NCI-H1436 treated with DMSO at 0.1 percent for 48 hours (cell line): ENCODE data around the gene CADM1.

ENCODE experiments used
- DNase-seq: peaks from one replicate; lab custom pipeline; 2025; lab: John Stamatoyannopoulos, UW

Gene CADM1

DNA sequence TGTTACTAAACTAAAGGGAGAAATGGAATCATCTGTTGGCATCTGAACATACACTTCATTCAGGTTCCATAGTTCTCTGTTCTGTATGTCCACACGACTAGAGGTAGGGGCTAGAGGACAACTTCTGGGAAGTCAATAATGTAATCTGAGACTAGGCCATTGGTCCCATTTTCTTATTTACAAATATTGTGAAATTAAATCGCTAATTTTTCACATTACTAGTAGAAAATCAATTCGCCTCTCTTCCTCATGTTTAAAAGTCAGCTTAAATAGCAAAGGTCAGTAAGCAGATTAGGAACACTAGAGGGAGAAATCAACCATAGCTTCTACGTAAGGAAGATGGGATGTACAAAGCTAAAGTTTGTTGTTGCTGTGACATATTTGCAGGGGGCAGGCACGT, 59.7 kb downstream of the CADM1 start:
- DNase-seq, result no peak

GRCh38 chr11:115439969-115440540, 64.2 kb downstream of the CADM1 start:
- DNase-seq, result no peak

DNA sequence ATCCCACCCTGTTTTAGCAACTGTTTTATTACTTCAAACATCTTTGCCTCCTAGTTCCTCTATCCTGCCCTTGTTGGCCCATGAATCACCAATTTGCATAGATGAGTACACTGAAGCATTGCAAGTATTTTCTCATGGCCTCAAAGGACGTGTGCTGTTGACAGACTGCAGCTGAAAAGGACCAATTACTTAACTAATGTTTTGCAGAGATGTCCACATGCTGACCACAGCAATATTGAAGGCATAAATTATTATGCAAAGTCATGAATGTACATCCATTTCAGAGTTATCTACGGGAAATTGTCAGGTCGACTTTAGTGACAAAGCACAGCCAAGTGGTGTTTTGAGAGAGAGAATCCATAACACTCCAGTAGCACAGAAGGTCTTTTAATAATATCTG, 64.8 kb downstream of the CADM1 start:
- DNase-seq, result no peak

- DNase-seq, result no peak
These were observed 66.2 kb downstream of the CADM1 start for GRCh38 chr11:115437902-115438575.

DNA sequence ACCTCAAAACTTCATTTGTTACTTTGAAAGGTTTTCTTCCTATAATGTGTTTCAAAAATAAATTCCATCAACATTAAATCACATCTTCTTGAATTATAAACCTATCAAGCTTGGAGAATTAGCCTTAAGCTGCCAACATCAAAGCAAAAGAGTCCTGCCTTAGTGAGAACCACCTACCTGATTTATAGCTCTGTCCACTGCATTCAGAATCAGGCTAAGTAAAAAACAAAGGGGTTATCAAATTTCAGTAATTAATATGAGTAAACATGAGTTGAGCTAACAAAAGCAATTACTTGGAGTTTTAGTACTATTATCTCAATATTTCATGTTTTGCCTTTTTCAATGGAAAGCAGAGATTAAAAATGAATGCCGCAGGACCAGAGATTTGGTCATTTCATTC, 73.9 kb downstream of the CADM1 start:
- no peak for DNase-seq

DNA sequence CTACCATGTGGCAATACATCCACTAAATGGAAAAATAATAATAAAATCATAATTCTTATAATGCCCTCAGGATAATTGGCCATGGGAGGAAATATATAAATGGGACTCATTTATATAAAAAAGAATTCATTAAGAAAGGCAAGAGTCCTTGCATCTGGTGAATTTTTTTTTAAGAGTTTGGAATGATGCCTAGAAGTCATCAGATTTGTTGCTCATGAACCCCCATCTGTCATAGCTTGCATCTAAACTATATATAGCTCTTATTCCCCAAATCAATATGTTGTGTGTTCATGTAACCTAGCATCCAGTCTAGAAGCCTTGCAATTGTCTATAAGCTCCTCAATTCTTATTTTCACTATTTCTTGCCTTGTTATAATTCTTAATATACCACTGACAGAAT, 75.9 kb downstream of the CADM1 start:
- no peak for DNase-seq

GRCh38 chr11:115425816-115426215, 78.4 kb downstream of the CADM1 start:
- no peak for DNase-seq

GRCh38 chr11:115425250-115425649, 79.0 kb downstream of the CADM1 start:
- DNase-seq, result peak; percentile 72

DNA sequence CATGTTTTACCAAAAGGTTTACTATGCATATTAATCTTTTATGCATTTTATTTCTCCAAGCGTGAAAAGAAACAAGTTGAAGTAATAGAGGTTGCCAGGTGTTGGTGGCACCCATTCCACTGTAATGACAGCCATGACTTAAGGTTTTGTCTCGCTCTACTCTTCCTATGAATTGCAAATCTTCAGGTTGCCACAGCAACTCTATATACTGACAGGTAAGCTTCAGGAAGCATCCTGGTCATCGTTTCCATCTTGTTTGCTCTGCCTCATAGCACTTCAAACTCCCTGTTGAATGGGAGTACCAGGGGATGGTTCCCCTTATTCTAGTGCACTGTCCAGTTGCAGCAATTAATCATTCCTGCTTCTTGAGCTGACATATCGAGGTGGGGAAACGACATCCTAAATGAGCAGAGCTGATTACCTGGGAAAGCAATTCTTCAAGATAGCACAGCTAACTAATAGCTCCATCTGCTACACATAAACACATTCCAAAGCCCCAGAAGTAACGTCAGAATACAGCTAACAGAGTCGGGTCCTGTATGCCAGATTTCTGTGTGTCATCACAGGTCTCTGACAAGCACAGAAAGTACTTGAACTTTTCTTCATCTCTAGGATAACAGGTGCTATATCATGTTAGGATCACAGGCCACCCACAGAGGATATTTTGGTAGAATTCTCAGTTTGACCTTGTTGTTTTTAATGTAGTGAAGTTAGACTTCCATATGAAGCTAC, 80.3 kb downstream of the CADM1 start:
- DNase-seq, result no peak

DNA sequence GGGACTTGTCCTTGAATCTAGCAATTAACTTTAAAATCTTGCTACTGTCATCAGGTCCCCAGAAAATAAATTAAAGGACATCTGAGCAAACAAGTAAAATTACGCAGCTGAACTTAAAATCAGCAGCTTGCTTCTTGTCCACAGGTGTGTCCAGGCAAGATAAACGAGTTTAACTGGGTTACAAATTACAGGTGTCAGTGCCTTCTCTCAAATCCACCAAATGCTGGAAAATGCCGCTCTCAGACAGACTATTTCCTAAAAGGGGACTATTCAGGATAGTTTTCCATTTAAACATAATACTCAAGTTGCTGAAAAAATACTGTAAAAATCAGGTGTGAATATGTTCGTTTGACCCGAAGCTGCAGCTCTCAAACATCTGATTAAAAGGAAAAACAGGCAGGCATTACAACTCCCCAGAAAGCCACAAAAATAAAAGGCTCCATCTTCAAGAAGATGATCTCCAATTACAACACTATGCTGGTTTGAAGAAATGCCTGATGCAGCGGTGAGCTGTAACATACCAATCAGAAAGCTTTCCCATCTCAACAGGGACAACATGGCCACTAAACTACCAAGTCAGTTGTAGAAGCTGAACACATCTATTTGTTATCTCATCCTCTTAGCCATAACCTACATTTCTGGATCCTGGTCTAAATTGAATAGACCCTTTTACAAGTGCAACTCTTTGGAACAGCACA, 82.1 kb downstream of the CADM1 start:
- no peak for DNase-seq

- no peak for DNase-seq
These were observed 82.7 kb downstream of the CADM1 start for GRCh38 chr11:115421352-115421991.

DNA sequence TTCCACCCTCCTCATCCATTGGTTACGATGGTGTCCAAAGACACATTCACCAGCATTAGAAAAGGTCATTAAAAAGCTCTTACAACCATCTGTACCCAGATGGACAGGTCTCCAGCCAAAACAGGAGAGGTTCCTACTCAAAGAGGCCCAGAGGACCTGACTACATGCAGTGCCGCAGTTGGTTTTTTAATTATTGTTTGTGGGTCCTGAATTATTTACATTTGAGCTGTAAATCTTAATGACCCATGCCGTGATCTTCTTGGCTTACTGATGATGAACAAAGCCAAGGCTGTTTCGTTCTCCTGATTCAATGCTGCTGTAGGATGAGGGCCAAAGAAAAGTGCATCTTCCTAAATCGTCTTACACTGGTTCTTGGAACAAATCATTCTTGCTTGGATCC, 83.7 kb downstream of the CADM1 start:
- no peak for DNase-seq

GRCh38 chr11:115418626-115419025, 85.6 kb downstream of the CADM1 start:
- DNase-seq, result no peak

DNA sequence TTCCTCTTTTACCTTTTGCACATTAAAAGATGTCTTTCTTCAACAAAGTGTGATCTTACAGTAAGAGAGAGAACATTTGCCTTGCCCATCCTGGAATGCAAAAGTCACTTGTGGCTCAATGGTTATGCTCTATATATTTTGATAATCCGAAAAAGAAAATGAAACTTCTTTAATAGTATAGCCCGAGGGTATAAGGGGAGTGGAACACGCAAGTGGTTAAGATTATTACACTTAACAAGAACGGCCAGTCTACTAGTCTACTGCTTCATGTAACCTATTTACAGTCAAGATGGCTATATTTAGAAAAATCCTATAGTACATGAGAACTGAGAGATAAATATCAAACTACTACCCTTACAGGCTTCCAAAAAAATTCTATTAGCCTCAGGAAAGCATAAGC, 86.1 kb downstream of the CADM1 start:
- DNase-seq, result no peak

- DNase-seq, result no peak
These were observed 93.1 kb downstream of the CADM1 start for GRCh38 chr11:115411120-115411519.

DNA sequence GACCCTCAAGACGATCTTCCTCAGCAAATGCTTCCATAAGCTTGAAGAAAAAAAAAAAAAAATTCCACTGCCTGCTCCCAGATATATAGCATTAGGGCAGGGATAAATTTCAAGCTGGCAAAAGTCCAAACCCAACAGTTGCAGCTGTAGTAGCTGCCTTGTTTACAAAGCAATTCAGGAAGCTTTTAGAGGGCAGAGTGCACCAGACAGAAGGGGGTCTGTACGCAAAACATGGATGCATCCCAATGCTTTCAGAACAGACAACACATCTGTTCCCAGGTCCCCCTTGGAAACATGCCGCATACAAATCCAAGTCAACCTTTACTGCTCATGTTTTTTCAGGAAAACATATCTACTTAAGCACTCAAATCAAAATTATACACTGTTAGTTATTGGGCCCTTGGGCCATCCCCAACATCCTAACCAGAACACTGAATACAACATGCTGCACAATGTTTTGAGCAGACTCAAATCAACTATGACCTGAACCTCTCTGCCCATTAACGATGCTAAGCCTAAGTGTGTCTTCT, 94.5 kb downstream of the CADM1 start:
- DNase-seq, result peak; percentile 47

GRCh38 chr11:115409116-115409670, 95.0 kb downstream of the CADM1 start:
- DNase-seq, result no peak

GRCh38 chr11:115408036-115408921, 95.9 kb downstream of the CADM1 start:
- no peak for DNase-seq

DNA sequence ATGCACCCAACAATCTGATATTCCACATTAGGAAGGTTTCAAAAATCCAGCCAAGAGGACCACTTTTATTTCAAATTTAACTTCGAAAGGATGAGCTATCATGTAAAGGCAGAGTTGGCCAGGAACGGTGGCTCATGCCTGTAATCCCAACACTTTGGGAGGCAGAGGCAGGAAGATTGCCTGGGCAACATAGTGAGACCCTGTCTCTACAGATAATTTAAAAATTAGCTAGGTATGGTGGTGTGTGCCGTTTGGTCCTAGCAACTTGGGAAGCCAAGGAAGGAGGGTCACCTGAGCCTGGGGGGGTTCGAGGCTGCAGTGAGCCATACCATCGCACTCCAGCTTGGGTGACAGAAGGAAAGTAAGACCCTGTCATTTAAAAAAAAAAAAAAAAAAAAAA, 96.7 kb downstream of the CADM1 start:
- DNase-seq, result no peak

DNA sequence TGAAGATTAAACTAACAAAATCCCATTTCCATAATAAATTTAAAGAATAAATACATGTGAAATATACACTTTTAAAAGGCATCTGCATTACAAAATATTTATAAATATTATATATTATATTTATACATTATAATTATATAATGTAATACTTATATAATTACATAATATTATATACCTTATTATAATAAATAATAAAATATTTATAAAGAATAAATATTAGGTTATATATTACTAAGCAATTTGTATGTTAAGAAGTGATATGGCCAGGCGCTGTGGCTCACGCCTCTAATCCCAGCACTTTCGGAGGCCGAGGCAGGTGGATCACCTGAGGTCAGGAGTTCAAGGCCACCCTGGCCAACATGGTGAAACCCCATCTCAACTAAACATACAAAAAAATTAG, 97.8 kb downstream of the CADM1 start:
- no peak for DNase-seq
